GM23338 (cell line): Measurements from ENCODE around the gene IL1RAPL2.

Experiments used
- CREB1 ChIP-seq: fragments of 250-450 bp; sonication (Bioruptor Pico); IDR thresholded peaks from 2 replicates; pipeline ENCODE4 v1.5.0; 2020; ENCODE audit warnings: low read depth, mild to moderate bottlenecking, moderate library complexity
- EZH2 ChIP-seq: fragments of 200-600 bp; sonication (generic); IDR thresholded peaks from one replicate; pipeline ENCODE4 v1.8.0; 2017; ENCODE audit warnings: antibody characterized with exemption, mild to moderate bottlenecking, low read depth; ENCODE audit not compliant: unreplicated experiment
- EZH2phosphoT487 ChIP-seq: fragments of 200-600 bp; sonication (generic); IDR thresholded peaks from one replicate; pipeline ENCODE4 v1.8.1; 2018; ENCODE audit warnings: antibody characterized with exemption; ENCODE audit not compliant: unreplicated experiment
- JUNB ChIP-seq: IDR thresholded peaks from one replicate; pipeline ENCODE4 v1.6.1; 2016; ENCODE audit warnings: antibody characterized with exemption; ENCODE audit not compliant: unreplicated experiment
- NANOG ChIP-seq: IDR thresholded peaks from 2 replicates; pipeline ENCODE4 v1.6.1; 2016; ENCODE audit warnings: antibody characterized with exemption, borderline replicate concordance
- POLR2AphosphoS5 ChIP-seq: IDR thresholded peaks from 2 replicates; pipeline ENCODE4 v1.6.1; 2016; ENCODE audit warnings: antibody characterized with exemption, low read depth
- STAT1 ChIP-seq: IDR thresholded peaks from one replicate; pipeline ENCODE4 v1.6.1; 2016; ENCODE audit warnings: antibody characterized with exemption; ENCODE audit not compliant: unreplicated experiment
- ZNF114 ChIP-seq: fragments of 250-450 bp; sonication (Bioruptor Pico); IDR thresholded peaks from 2 replicates; pipeline ENCODE4 v1.5.0; 2020; ENCODE audit warnings: mild to moderate bottlenecking, moderate library complexity
- ZNF331 ChIP-seq: fragments of 250-450 bp; sonication (Bioruptor Pico); IDR thresholded peaks from 2 replicates; pipeline ENCODE4 v1.5.0; 2020; ENCODE audit warnings: low read depth, mild to moderate bottlenecking, moderate library complexity
- TF ChIP-seq, protein P1 (sequence below), 2 experiments: fragments of 200-600 bp in 1 of 2; sonication (generic) in 1 of 2; conservative IDR thresholded peaks; 2 replicates each; pipeline versions ENCODE4 v1.5.1 to v1.6.1; 2016 to 2017; ENCODE audit warnings: antibody characterized with exemption in 2 of 2, low read depth in 2 of 2, mild to moderate bottlenecking in 2 of 2, moderate library complexity in 1 of 2
- TF ChIP-seq, protein P2 (sequence below): IDR thresholded peaks from one replicate; pipeline ENCODE4 v1.6.1; 2018; ENCODE audit warnings: antibody characterized with exemption; ENCODE audit not compliant: unreplicated experiment
- TF ChIP-seq, protein P3 (sequence below): fragments of 250-450 bp; sonication (Bioruptor Pico); IDR thresholded peaks from 2 replicates; pipeline ENCODE4 v1.5.0; 2020; ENCODE audit warnings: mild to moderate bottlenecking, moderate library complexity
- TF ChIP-seq, protein P4 (sequence below): IDR thresholded peaks from 2 replicates; pipeline ENCODE4 v1.6.1; 2016; ENCODE audit warnings: antibody characterized with exemption

DNA sequence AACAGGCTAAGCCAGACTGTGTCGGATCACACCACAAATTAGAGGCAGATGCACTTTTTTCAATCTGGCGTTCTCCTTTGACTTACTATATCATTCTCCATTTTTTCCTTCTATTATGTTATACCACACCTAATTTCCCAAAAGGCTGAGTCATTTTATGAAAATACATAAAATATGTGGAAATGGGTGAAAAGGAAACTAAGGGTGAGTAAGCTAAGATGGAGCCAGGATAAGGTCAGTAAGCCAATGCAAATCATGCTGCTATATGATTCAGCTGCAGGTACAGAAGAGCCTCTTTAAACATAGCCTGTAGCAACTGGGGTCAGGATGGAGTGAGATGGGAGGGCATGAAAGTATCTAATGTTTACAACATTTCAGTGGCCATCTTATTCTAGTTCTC, 748.5 kb downstream of the IL1RAPL2 start:
- TF ChIP-seq ZNF331 (CRISPR knock-in tag) (no peak), CREB1 (no peak), POLR2AphosphoS5 (no peak), EZH2phosphoT487 (no peak), EZH2 (no peak), STAT1 (no peak), ZNF114 (CRISPR knock-in tag) (no peak), NANOG (no peak), JUNB (no peak)
- TF ChIP-seq, protein P1, sequence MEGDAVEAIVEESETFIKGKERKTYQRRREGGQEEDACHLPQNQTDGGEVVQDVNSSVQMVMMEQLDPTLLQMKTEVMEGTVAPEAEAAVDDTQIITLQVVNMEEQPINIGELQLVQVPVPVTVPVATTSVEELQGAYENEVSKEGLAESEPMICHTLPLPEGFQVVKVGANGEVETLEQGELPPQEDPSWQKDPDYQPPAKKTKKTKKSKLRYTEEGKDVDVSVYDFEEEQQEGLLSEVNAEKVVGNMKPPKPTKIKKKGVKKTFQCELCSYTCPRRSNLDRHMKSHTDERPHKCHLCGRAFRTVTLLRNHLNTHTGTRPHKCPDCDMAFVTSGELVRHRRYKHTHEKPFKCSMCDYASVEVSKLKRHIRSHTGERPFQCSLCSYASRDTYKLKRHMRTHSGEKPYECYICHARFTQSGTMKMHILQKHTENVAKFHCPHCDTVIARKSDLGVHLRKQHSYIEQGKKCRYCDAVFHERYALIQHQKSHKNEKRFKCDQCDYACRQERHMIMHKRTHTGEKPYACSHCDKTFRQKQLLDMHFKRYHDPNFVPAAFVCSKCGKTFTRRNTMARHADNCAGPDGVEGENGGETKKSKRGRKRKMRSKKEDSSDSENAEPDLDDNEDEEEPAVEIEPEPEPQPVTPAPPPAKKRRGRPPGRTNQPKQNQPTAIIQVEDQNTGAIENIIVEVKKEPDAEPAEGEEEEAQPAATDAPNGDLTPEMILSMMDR (conservative IDR thresholded peaks at IDR 0.05; ENCODE audit: low read depth in 2 of 2) = no peak
- TF ChIP-seq, protein P2, sequence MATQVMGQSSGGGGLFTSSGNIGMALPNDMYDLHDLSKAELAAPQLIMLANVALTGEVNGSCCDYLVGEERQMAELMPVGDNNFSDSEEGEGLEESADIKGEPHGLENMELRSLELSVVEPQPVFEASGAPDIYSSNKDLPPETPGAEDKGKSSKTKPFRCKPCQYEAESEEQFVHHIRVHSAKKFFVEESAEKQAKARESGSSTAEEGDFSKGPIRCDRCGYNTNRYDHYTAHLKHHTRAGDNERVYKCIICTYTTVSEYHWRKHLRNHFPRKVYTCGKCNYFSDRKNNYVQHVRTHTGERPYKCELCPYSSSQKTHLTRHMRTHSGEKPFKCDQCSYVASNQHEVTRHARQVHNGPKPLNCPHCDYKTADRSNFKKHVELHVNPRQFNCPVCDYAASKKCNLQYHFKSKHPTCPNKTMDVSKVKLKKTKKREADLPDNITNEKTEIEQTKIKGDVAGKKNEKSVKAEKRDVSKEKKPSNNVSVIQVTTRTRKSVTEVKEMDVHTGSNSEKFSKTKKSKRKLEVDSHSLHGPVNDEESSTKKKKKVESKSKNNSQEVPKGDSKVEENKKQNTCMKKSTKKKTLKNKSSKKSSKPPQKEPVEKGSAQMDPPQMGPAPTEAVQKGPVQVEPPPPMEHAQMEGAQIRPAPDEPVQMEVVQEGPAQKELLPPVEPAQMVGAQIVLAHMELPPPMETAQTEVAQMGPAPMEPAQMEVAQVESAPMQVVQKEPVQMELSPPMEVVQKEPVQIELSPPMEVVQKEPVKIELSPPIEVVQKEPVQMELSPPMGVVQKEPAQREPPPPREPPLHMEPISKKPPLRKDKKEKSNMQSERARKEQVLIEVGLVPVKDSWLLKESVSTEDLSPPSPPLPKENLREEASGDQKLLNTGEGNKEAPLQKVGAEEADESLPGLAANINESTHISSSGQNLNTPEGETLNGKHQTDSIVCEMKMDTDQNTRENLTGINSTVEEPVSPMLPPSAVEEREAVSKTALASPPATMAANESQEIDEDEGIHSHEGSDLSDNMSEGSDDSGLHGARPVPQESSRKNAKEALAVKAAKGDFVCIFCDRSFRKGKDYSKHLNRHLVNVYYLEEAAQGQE = no peak
- TF ChIP-seq, protein P3, sequence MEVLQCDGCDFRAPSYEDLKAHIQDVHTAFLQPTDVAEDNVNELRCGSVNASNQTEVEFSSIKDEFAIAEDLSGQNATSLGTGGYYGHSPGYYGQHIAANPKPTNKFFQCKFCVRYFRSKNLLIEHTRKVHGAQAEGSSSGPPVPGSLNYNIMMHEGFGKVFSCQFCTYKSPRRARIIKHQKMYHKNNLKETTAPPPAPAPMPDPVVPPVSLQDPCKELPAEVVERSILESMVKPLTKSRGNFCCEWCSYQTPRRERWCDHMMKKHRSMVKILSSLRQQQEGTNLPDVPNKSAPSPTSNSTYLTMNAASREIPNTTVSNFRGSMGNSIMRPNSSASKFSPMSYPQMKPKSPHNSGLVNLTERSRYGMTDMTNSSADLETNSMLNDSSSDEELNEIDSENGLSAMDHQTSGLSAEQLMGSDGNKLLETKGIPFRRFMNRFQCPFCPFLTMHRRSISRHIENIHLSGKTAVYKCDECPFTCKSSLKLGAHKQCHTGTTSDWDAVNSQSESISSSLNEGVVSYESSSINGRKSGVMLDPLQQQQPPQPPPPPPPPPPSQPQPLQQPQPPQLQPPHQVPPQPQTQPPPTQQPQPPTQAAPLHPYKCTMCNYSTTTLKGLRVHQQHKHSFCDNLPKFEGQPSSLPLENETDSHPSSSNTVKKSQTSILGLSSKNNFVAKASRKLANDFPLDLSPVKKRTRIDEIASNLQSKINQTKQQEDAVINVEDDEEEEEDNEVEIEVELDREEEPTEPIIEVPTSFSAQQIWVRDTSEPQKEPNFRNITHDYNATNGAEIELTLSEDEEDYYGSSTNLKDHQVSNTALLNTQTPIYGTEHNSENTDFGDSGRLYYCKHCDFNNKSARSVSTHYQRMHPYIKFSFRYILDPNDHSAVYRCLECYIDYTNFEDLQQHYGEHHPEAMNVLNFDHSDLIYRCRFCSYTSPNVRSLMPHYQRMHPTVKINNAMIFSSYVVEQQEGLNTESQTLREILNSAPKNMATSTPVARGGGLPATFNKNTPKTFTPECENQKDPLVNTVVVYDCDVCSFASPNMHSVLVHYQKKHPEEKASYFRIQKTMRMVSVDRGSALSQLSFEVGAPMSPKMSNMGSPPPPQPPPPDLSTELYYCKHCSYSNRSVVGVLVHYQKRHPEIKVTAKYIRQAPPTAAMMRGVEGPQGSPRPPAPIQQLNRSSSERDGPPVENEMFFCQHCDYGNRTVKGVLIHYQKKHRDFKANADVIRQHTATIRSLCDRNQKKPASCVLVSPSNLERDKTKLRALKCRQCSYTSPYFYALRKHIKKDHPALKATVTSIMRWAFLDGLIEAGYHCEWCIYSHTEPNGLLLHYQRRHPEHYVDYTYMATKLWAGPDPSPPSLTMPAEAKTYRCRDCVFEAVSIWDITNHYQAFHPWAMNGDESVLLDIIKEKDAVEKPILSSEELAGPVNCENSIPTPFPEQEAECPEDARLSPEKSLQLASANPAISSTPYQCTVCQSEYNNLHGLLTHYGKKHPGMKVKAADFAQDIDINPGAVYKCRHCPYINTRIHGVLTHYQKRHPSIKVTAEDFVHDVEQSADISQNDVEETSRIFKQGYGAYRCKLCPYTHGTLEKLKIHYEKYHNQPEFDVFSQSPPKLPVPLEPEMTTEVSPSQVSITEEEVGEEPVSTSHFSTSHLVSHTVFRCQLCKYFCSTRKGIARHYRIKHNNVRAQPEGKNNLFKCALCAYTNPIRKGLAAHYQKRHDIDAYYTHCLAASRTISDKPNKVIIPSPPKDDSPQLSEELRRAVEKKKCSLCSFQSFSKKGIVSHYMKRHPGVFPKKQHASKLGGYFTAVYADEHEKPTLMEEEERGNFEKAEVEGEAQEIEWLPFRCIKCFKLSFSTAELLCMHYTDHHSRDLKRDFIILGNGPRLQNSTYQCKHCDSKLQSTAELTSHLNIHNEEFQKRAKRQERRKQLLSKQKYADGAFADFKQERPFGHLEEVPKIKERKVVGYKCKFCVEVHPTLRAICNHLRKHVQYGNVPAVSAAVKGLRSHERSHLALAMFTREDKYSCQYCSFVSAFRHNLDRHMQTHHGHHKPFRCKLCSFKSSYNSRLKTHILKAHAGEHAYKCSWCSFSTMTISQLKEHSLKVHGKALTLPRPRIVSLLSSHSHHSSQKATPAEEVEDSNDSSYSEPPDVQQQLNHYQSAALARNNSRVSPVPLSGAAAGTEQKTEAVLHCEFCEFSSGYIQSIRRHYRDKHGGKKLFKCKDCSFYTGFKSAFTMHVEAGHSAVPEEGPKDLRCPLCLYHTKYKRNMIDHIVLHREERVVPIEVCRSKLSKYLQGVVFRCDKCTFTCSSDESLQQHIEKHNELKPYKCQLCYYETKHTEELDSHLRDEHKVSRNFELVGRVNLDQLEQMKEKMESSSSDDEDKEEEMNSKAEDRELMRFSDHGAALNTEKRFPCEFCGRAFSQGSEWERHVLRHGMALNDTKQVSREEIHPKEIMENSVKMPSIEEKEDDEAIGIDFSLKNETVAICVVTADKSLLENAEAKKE (CRISPR knock-in tag) = no peak
- TF ChIP-seq, protein P4, sequence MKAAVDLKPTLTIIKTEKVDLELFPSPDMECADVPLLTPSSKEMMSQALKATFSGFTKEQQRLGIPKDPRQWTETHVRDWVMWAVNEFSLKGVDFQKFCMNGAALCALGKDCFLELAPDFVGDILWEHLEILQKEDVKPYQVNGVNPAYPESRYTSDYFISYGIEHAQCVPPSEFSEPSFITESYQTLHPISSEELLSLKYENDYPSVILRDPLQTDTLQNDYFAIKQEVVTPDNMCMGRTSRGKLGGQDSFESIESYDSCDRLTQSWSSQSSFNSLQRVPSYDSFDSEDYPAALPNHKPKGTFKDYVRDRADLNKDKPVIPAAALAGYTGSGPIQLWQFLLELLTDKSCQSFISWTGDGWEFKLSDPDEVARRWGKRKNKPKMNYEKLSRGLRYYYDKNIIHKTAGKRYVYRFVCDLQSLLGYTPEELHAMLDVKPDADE = no peak
